Stomach (tissue), 4 donors: Measurements from ENCODE around the gene SLC28A1.

Source experiments
- EP300 ChIP-seq: sonication (generic); formaldehyde crosslinking; IDR thresholded peaks from one replicate; pipeline ENCODE4 v1.6.1; 2017; ENCODE audit warnings: antibody characterized with exemption
- POLR2AphosphoS5 ChIP-seq, 3 donors: sonication (generic); formaldehyde crosslinking; IDR thresholded peaks; one replicate each; pipeline ENCODE4 v1.6.1; 2016; ENCODE audit warnings: antibody characterized with exemption in 3 of 3
- TF ChIP-seq, protein P1 (sequence below), 7 experiments: fragments of 450-650 bp in 4 of 7; fragments of 200-600 bp in 3 of 7; sonication (generic) in 3 of 7; IDR thresholded peaks; one replicate each; pipeline ENCODE4 v1.5.1; 2016 to 2019; ENCODE audit warnings: antibody characterized with exemption in 7 of 7, control low read depth in 2 of 7, mild to moderate bottlenecking in 1 of 7

DNA sequence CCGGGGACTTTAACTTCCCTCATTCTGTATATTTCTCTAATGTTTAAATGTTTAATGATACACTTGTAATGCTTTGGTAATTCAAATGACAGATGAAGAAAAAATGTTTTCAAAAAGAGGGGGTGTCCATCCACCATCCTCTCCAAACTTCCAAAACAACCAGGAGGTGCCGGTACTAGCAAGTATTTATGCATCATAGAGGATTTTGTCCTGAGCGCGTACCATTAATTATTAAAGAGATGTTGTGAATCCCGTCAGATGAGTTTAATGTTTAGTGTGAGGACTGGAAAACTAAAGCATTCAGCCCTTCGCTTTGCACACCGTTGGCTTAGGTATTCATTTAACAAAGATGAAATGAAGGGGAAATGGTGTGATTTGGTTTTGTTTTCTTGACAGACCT lies 1.3 kb downstream of the SLC28A1 start:
- TF ChIP-seq, protein P1, sequence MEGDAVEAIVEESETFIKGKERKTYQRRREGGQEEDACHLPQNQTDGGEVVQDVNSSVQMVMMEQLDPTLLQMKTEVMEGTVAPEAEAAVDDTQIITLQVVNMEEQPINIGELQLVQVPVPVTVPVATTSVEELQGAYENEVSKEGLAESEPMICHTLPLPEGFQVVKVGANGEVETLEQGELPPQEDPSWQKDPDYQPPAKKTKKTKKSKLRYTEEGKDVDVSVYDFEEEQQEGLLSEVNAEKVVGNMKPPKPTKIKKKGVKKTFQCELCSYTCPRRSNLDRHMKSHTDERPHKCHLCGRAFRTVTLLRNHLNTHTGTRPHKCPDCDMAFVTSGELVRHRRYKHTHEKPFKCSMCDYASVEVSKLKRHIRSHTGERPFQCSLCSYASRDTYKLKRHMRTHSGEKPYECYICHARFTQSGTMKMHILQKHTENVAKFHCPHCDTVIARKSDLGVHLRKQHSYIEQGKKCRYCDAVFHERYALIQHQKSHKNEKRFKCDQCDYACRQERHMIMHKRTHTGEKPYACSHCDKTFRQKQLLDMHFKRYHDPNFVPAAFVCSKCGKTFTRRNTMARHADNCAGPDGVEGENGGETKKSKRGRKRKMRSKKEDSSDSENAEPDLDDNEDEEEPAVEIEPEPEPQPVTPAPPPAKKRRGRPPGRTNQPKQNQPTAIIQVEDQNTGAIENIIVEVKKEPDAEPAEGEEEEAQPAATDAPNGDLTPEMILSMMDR (IDR thresholded peaks at IDR 0.05) = no peak
- TF ChIP-seq EP300 (no peak), POLR2AphosphoS5 (IDR thresholded peaks at IDR 0.05) (no peak)
